Neutrophil (primary cell): Measurements from ENCODE around the gene CEP170B.

Experiments
- H3K27ac ChIP-seq: fragments of 200-600 bp; sonication (generic); 2 replicates; pipeline ENCODE4 v1.5.1; 2016; ENCODE audit warnings: mild to moderate bottlenecking, moderate library complexity
- H3K27me3 ChIP-seq: fragments of 200-600 bp; sonication (generic); 2 replicates; pipeline ENCODE4 v1.6.0; 2016; ENCODE audit warnings: mild to moderate bottlenecking
- H3K36me3 ChIP-seq: fragments of 200-600 bp; sonication (generic); 2 replicates; pipeline ENCODE4 v1.5.1; 2017
- H3K4me1 ChIP-seq, 2 experiments: fragments of 200-600 bp in 1 of 2; sonication (generic) in 1 of 2; 1 replicate in 1 of 2; 2 replicates in 1 of 2; pipeline versions ENCODE4 v1.5.1 to v1.6.1; 2013 to 2016; ENCODE audit warnings: low read depth in 1 of 2, low read length in 1 of 2, mild to moderate bottlenecking in 1 of 2, moderate library complexity in 1 of 2; ENCODE audit not compliant: control insufficient read depth in 1 of 2, insufficient read depth in 1 of 2
- H3K4me3 ChIP-seq, 2 experiments: fragments of 200-600 bp in 1 of 2; sonication (generic) in 1 of 2; 1 replicate in 1 of 2; 2 replicates in 1 of 2; pipeline ENCODE4 v1.5.1; 2013 to 2016; ENCODE audit warnings: low read depth in 1 of 2, low read length in 1 of 2, mild to moderate bottlenecking in 1 of 2, moderate library complexity in 1 of 2
- H3K9me3 ChIP-seq: fragments of 200-600 bp; sonication (generic); 2 replicates; pipeline ENCODE4 v1.5.1; 2016
- CTCF ChIP-seq: fragments of 200-600 bp; sonication (generic); IDR thresholded peaks from 2 replicates; pipeline ENCODE4 v1.5.1; 2016; ENCODE audit warnings: antibody characterized with exemption

Gene CEP170B

GRCh38 chr14:104868060-104868740, 3.1 kb downstream of the CEP170B start:
- Histone ChIP-seq H3K27me3 (peaks cover 69% of the 10 kb centered on the region), H3K4me3 (no peak overlapping the region)
- TF ChIP-seq CTCF, result no peak

GRCh38 chr14:104868811-104869572, 3.9 kb downstream of the CEP170B start:
- H3K4me1 ChIP-seq, result peaks cover 0 to 15% of the 10 kb centered on the region in 2 experiments
- H3K36me3 ChIP-seq, result no peaks in the 10 kb centered on the region
- no peaks in the 10 kb centered on the region for H3K9me3 ChIP-seq
- H3K4me3 ChIP-seq, result no peak overlapping the region
- no peak for TF ChIP-seq CTCF
- H3K27me3 ChIP-seq, result peaks cover 69% of the 10 kb centered on the region
- no peak overlapping the region for H3K27ac ChIP-seq

More at GRCh38 chr14:104868060-104868740, 3.1 kb downstream of the CEP170B start:
- no peaks in the 10 kb centered on the region for H3K36me3 ChIP-seq
- no peaks in the 10 kb centered on the region for H3K9me3 ChIP-seq
- H3K4me1 ChIP-seq, result peaks cover 0 to 15% of the 10 kb centered on the region in 2 experiments
- H3K27ac ChIP-seq, result no peak overlapping the region

GRCh38 chr14:104869669-104870367, 4.8 kb downstream of the CEP170B start:
- no peak for TF ChIP-seq CTCF
- no peak overlapping the region for H3K4me3 ChIP-seq
- no peak overlapping the region for H3K27ac ChIP-seq
- no peaks in the 10 kb centered on the region for H3K36me3 ChIP-seq
- peaks cover 64% of the 10 kb centered on the region for H3K27me3 ChIP-seq
- peaks cover 0 to 12% of the 10 kb centered on the region in 2 experiments for H3K4me1 ChIP-seq
- no peaks in the 10 kb centered on the region for H3K9me3 ChIP-seq

GRCh38 chr14:104870368-104871144, 5.5 kb downstream of the CEP170B start:
- no peak overlapping the region for H3K4me3 ChIP-seq
- H3K36me3 ChIP-seq, result no peaks in the 10 kb centered on the region
- H3K4me1 ChIP-seq, result peaks cover 0 to 7% of the 10 kb centered on the region in 2 experiments
- peaks cover 57% of the 10 kb centered on the region for H3K27me3 ChIP-seq
- no peaks in the 10 kb centered on the region for H3K9me3 ChIP-seq
- no peak overlapping the region for H3K27ac ChIP-seq
- no peak for TF ChIP-seq CTCF

GRCh38 chr14:104871145-104871655, 6.1 kb downstream of the CEP170B start:
- no peaks in the 10 kb centered on the region for H3K9me3 ChIP-seq
- H3K36me3 ChIP-seq, result no peaks in the 10 kb centered on the region
- peaks cover 51% of the 10 kb centered on the region for H3K27me3 ChIP-seq
- no peak for TF ChIP-seq CTCF
- H3K27ac ChIP-seq, result no peak overlapping the region
- H3K4me1 ChIP-seq, result peaks cover 0 to under 1% of the 10 kb centered on the region in 2 experiments
- H3K4me3 ChIP-seq, result no peak overlapping the region
